Hematopoietic multipotent progenitor cell treated with erythropoietin and hydrocortisone succinate and interleukin-3 and kit ligand, for 17 days (in vitro differentiated cells): ENCODE data around the gene CENPX.
"Not testable (repeated sequence)": the region's sequence is repeated elsewhere in the genome, so short reads cannot be mapped to it uniquely, and the experiment has no call there.

Source experiments
- DNase-seq: peaks from one replicate; pipeline ENCODE4 v3.0.0-alpha.2; 2015; ENCODE audit warnings: low spot score

The CENPX gene

GRCh38 chr17:81998212-81998611 is 24.5 kb downstream of the CENPX start:
- no peak for DNase-seq

- no peak for DNase-seq
Measured at GRCh38 chr17:81996757-81997441, 25.8 kb downstream of the CENPX start.

GRCh38 chr17:81996232-81996756 is 26.4 kb downstream of the CENPX start:
- no peak for DNase-seq

GRCh38 chr17:81995463-81996231 is 27.0 kb downstream of the CENPX start:
- no peak for DNase-seq

GRCh38 chr17:81994593-81995462 is 27.9 kb downstream of the CENPX start:
- DNase-seq = no peak

- no peak for DNase-seq
Measured at GRCh38 chr17:81993729-81994592, 28.7 kb downstream of the CENPX start.

GRCh38 chr17:81992306-81993102 is 30.2 kb downstream of the CENPX start:
- DNase-seq = no peak

GRCh38 chr17:81991684-81992305 is 30.9 kb downstream of the CENPX start:
- no peak for DNase-seq

- no peak for DNase-seq
Measured at GRCh38 chr17:81990836-81991683, 31.6 kb downstream of the CENPX start.

- DNase-seq = no peak
Measured at GRCh38 chr17:81987161-81987770, 35.4 kb downstream of the CENPX start.

- DNase-seq = no peak
Measured at GRCh38 chr17:81986606-81987005, 36.1 kb downstream of the CENPX start.

GRCh38 chr17:81984773-81985410 is 37.8 kb downstream of the CENPX start:
- DNase-seq = no peak

- no peak for DNase-seq
Measured at GRCh38 chr17:81983639-81984373, 38.9 kb downstream of the CENPX start.

GRCh38 chr17:81983011-81983638 is 39.6 kb downstream of the CENPX start:
- no peak for DNase-seq

GRCh38 chr17:81981511-81981910 is 41.2 kb downstream of the CENPX start:
- DNase-seq = not testable (repeated sequence)

GRCh38 chr17:81980707-81981343 is 41.9 kb downstream of the CENPX start:
- DNase-seq = no peak
